Duodenal mucosa (tissue), 2 donors: ENCODE measurements around the gene CMC1.

Experiments
- H3K27ac ChIP-seq: one replicate; pipeline ENCODE4 v1.7.0; 2013; ENCODE audit warnings: low read depth, low read length
- H3K27me3 ChIP-seq, 2 donors: one replicate each; pipeline ENCODE4 v1.7.0; 2013; ENCODE audit warnings: low read length in 2 of 2, control low read depth in 1 of 2; ENCODE audit not compliant: insufficient read depth in 2 of 2, control insufficient read depth in 1 of 2
- H3K36me3 ChIP-seq, 2 donors: one replicate each; pipeline ENCODE4 v1.7.0; 2013; ENCODE audit warnings: low read length in 2 of 2, control low read depth in 1 of 2; ENCODE audit not compliant: insufficient read depth in 2 of 2, control insufficient read depth in 1 of 2
- H3K4me1 ChIP-seq, 2 donors: one replicate each; pipeline ENCODE4 v1.7.0; 2013; ENCODE audit warnings: low read length in 2 of 2, control low read depth in 1 of 2; ENCODE audit not compliant: insufficient read depth in 2 of 2, control insufficient read depth in 1 of 2
- H3K4me3 ChIP-seq, 2 donors: one replicate each; pipeline ENCODE4 v1.7.0; 2013; ENCODE audit warnings: low read length in 2 of 2, low read depth in 1 of 2
- H3K9ac ChIP-seq, 2 donors: one replicate each; pipeline ENCODE4 v1.7.0; 2013; ENCODE audit warnings: low read length in 2 of 2, low read depth in 1 of 2
- H3K9me3 ChIP-seq, 2 donors: one replicate each; pipeline ENCODE4 v1.7.0; 2013; ENCODE audit warnings: low read length in 2 of 2, control low read depth in 1 of 2; ENCODE audit not compliant: control insufficient read depth in 1 of 2

CMC1 gene

DNA sequence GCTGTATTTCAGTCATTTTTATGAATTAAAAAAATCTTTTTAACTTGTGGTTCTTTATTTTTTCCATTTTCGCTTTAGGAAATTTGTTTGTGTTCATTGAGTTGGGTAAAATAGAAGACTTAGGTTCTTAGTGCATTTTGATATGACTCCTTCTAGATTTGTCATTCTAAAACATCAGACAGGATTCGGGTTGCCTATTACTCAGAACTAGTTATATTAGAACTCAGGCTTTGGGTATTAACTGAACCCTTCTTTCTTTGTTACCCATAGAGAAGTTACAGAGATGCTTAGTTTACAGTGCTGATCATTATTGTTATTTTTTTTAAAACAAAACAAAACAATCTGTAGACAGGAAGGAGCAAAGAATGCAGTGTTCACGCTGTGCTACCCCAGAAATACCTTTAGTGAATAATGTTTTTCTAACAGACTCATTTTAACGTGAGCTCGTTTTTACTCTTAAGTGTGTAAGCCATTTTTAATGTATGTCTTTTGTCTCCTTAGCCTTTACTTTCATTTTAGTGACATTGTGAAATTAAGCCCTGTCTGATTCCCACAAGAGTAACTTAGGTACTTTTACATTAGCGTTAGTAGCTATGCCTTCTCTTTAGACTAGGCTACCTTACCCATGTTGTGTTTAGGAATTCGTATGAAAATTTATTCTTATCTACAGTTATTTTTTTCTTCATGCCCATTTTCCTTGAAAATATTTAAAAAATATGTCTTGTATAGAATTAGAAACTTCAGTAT is 53.4 kb downstream of the CMC1 start:
- peaks cover 0 to 3% of the 10 kb centered on the region in 2 donors for H3K36me3 ChIP-seq
- H3K27ac ChIP-seq: no peak overlapping the region
- H3K4me3 ChIP-seq: no peak overlapping the region
- H3K27me3 ChIP-seq: no peaks in the 10 kb centered on the region
- no peaks in the 10 kb centered on the region for H3K9me3 ChIP-seq
- peaks cover 0 to 4% of the 10 kb centered on the region in 2 donors for H3K4me1 ChIP-seq
- H3K9ac ChIP-seq: no peak overlapping the region

DNA sequence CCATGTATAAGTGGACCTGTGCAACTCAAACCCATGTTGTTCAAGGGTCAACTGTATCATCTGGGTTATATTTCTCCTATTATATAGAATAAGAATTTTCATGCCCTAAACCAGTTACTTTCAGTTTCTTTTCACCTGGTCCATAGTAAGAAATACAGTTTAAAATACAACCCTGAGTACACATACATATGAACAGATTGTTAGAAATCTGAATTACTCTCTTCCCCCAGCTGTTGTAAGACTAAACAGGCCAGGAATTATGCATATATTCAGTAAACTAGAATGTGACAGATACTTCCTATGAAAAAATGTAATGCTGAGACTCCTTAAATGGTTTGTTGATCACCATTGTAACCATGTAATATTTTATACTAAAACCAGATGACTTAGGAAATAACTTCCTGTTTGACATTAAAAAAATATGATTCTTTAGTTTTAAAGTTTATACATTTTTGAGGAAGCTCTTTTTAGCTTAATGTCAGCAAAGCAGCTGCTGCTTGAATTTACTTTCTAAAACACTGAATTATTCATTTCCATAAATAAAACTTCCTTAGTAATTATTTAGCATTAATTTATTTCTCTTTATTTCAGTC is 54.6 kb downstream of the CMC1 start:
- Histone ChIP-seq H3K4me3 (no peak overlapping the region), H3K27ac (no peak overlapping the region), H3K4me1 (peaks cover 0 to 4% of the 10 kb centered on the region in 2 donors), H3K36me3 (peaks cover 0 to 1% of the 10 kb centered on the region in 2 donors), H3K27me3 (no peaks in the 10 kb centered on the region), H3K9ac (no peak overlapping the region), H3K9me3 (no peaks in the 10 kb centered on the region)

DNA sequence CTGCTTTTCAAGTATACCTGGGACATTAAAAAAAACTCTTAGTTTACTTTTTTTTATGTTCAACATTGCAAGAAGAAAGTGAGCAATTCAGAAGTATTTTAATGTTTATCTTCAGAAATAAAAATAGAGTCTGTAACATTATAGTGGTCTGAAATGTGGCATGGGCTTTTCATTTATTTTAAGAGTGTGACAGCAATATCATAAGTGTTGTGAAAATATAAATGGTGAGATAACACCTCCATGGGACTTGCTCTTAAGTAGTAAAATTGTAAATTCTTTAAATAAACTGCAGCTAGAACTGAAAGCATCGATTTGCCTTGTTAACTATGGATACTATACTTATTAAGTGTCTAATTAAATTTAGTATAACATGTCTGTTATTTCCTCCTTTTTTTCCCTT is 58.3 kb downstream of the CMC1 start:
- Histone ChIP-seq H3K4me1 (peaks cover 0 to 4% of the 10 kb centered on the region in 2 donors), H3K9me3 (no peaks in the 10 kb centered on the region), H3K4me3 (no peak overlapping the region), H3K36me3 (no peaks in the 10 kb centered on the region), H3K27ac (no peak overlapping the region), H3K9ac (no peak overlapping the region), H3K27me3 (no peaks in the 10 kb centered on the region)

GRCh38 chr3:28300345-28300962 is 59.0 kb downstream of the CMC1 start:
- Histone ChIP-seq H3K9me3 (no peaks in the 10 kb centered on the region), H3K4me1 (peaks cover 0 to 4% of the 10 kb centered on the region in 2 donors), H3K27ac (no peak overlapping the region), H3K36me3 (no peaks in the 10 kb centered on the region), H3K27me3 (no peaks in the 10 kb centered on the region), H3K4me3 (no peak overlapping the region), H3K9ac (no peak overlapping the region)

DNA sequence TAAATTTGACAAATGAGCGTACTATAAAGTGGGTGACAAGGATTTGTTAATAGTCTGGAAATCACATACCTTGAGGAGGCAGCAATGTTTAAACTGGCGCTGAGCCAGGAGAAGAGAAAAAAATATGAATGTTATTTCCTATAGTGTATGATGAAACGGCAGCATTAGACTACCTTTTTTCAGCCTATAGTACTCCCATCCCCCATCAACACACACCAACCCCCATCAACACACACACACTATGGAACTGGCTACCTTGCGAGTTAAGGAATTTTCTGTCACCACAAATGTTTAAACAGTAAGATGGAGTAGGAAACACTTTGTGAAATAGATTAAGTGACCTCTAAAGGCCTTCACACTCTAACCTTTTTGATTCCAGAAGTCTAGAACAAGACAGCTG is 60.3 kb downstream of the CMC1 start:
- H3K27me3 ChIP-seq: no peaks in the 10 kb centered on the region
- no peaks in the 10 kb centered on the region for H3K36me3 ChIP-seq
- no peak overlapping the region for H3K27ac ChIP-seq
- no peaks in the 10 kb centered on the region for H3K9me3 ChIP-seq
- no peak overlapping the region for H3K9ac ChIP-seq
- H3K4me1 ChIP-seq: no peaks in the 10 kb centered on the region
- no peak overlapping the region for H3K4me3 ChIP-seq

DNA sequence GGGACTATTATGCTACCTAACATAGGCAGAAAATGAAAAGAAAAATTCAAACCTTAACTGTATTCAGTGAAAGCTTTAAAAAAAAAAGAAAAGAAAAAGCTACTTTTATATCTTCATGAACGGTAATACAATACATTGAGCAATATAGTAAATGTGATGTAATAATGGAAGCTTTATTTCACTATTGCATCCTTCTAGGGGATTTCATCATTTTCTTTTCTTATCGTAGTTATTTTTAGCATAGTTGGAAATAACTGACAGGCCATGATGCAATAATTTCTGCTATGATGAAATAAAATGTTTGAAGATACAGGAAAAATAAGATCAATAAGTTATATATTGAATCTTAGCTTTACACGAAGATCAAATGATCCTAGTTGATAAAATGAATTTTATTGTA is 66.8 kb downstream of the CMC1 start:
- Histone ChIP-seq H3K4me1 (no peaks in the 10 kb centered on the region), H3K36me3 (no peaks in the 10 kb centered on the region), H3K9me3 (no peaks in the 10 kb centered on the region), H3K4me3 (no peak overlapping the region), H3K27me3 (no peaks in the 10 kb centered on the region), H3K27ac (no peak overlapping the region), H3K9ac (no peak overlapping the region)

DNA sequence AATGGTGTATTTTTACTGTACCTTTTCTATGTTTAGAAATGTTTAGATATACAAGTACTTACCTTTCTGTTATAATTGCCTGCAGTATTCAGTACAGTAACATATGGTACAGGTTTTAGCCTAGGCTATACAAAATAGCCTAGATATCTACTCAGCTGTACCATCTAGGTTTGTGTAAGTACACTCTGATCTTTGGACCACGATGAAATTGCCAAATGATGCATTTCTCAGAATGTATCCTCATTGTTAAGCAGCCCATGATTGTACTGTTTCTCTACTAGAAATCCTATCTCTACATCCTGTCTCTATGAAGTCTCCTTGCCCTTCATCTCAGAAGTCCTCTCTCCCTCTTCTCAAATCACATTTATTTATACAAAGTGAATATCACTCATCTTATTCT is 74.3 kb downstream of the CMC1 start:
- Histone ChIP-seq H3K27me3 (no peaks in the 10 kb centered on the region), H3K27ac (no peak overlapping the region)

DNA sequence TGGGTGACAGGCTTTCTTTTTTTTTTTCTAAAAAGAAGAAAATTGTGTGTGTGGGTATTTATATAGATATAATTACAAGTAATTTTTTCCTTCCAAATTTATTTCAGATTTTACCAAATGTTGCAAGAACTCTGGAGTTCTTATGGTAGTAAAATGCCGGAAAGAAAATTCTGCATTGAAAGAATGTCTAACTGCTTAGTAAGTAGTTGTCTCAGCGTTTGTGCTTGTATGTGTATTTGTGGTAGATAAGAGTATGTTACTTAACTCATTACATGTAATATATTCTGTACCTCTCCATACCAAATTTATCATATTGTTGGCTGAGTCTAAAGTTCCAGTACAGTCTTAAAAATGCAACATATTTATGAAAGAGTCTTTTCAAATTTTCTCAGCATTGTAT is 74.8 kb downstream of the CMC1 start:
- H3K4me3 ChIP-seq: no peak overlapping the region
- no peak overlapping the region for H3K9ac ChIP-seq
- H3K27me3 ChIP-seq: no peaks in the 10 kb centered on the region

More for the DNA sequence above, 74.3 kb downstream of the CMC1 start:
- Histone ChIP-seq H3K4me3 (no peak overlapping the region), H3K4me1 (no peaks in the 10 kb centered on the region), H3K36me3 (peaks cover 5 to 7% of the 10 kb centered on the region in 2 donors), H3K9me3 (no peaks in the 10 kb centered on the region), H3K9ac (no peak overlapping the region)

GRCh38 chr3:28317438-28318022 is 76.1 kb downstream of the CMC1 start:
- Histone ChIP-seq H3K27ac (no peak overlapping the region), H3K4me3 (no peak overlapping the region)

More for the DNA sequence above, 74.8 kb downstream of the CMC1 start:
- no peaks in the 10 kb centered on the region for H3K4me1 ChIP-seq
- no peaks in the 10 kb centered on the region for H3K9me3 ChIP-seq
- no peak overlapping the region for H3K27ac ChIP-seq
- peaks cover 5 to 7% of the 10 kb centered on the region in 2 donors for H3K36me3 ChIP-seq

DNA sequence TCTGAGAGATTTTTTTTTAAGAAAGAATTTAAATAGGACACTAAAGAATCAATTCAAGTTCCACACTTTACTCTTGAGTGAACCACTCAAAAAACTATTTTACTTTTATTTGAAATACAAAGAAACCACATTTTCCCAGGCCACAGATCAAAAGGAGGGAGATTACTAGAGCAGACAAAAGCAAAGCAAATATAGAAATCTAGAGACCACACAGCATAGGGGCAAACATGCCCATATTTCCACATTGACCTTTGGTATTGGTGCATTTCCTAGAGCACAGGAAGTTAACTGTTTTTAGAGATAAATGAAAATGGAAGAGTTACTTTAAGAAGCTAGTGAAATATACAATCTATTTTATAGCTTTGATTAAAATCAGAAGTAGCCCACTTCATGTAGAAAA is 79.6 kb downstream of the CMC1 start:
- Histone ChIP-seq H3K27me3 (no peaks in the 10 kb centered on the region), H3K36me3 (peaks cover 12 to 19% of the 10 kb centered on the region in 2 donors), H3K9ac (no peak overlapping the region), H3K27ac (no peak overlapping the region), H3K4me3 (no peak overlapping the region), H3K4me1 (no peaks in the 10 kb centered on the region), H3K9me3 (no peaks in the 10 kb centered on the region)

More at GRCh38 chr3:28317438-28318022, 76.1 kb downstream of the CMC1 start:
- Histone ChIP-seq H3K9me3 (no peaks in the 10 kb centered on the region), H3K4me1 (no peaks in the 10 kb centered on the region), H3K27me3 (no peaks in the 10 kb centered on the region), H3K9ac (no peak overlapping the region), H3K36me3 (peaks cover 7 to 11% of the 10 kb centered on the region in 2 donors)
